Liver (tissue), 9 donors: Measurements from ENCODE around the gene PEX6. TPM values are rescaled to one million over a fixed set of nuclear protein-coding genes. Genes with fewer than 3 reads are reported as not detected.
A peak's percentile ranks its signal among the peaks of the same experiment; 100 is the strongest.

Source experiments
- DNase-seq: peaks from one replicate; pipeline ENCODE4 v3.0.0-alpha.2; 2017; ENCODE audit warnings: low spot score
- H3K27ac ChIP-seq, 2 donors: one replicate each; pipeline ENCODE4 v1.7.0; 2013; ENCODE audit warnings: inconsistent platforms in 2 of 2, low read length in 2 of 2, control low read depth in 1 of 2, low read depth in 1 of 2, mild to moderate bottlenecking in 1 of 2
- H3K27me3 ChIP-seq, 4 donors: one replicate each; pipeline versions ENCODE4 v1.6.1 to v1.7.0; 2013; ENCODE audit warnings: low read length in 3 of 4, inconsistent platforms in 1 of 4, mild to moderate bottlenecking in 1 of 4, moderate library complexity in 1 of 4; ENCODE audit not compliant: control insufficient read depth in 4 of 4, insufficient read depth in 4 of 4
- H3K36me3 ChIP-seq, 4 donors: one replicate each; pipeline versions ENCODE4 v1.6.1 to v1.7.0; 2013; ENCODE audit warnings: low read length in 3 of 4, mild to moderate bottlenecking in 3 of 4, low read depth in 1 of 4, moderate library complexity in 1 of 4; ENCODE audit not compliant: control insufficient read depth in 4 of 4, insufficient read depth in 3 of 4
- H3K4me1 ChIP-seq, 4 donors: one replicate each; pipeline versions ENCODE4 v1.6.1 to v1.7.0; 2013; ENCODE audit warnings: low read length in 3 of 4, mild to moderate bottlenecking in 3 of 4, moderate library complexity in 1 of 4; ENCODE audit not compliant: control insufficient read depth in 4 of 4, insufficient read depth in 4 of 4
- H3K4me3 ChIP-seq, 3 donors: one replicate each; pipeline versions ENCODE4 v1.6.1 to v1.7.0; 2013; ENCODE audit warnings: low read length in 3 of 3, control low read depth in 1 of 3, low read depth in 1 of 3, mild to moderate bottlenecking in 1 of 3
- H3K9ac ChIP-seq, 2 donors: one replicate each; pipeline ENCODE4 v1.7.0; 2013; ENCODE audit warnings: low read length in 2 of 2, mild to moderate bottlenecking in 2 of 2, moderate library complexity in 2 of 2, control low read depth in 1 of 2, low read depth in 1 of 2
- H3K9me3 ChIP-seq, 4 donors: one replicate each; pipeline versions ENCODE4 v1.6.1 to v1.7.0; 2013; ENCODE audit warnings: low read length in 3 of 4; ENCODE audit not compliant: control insufficient read depth in 4 of 4
- EGR1 ChIP-seq, 2 donors: IDR thresholded peaks; 2 replicates each; pipeline ENCODE4 v1.6.1; 2016 to 2018; ENCODE audit warnings: antibody characterized with exemption in 2 of 2, low read depth in 2 of 2
- FOXA1 ChIP-seq: IDR thresholded peaks from 2 replicates; pipeline ENCODE4 v1.6.1; 2016; ENCODE audit warnings: antibody characterized with exemption
- FOXA2 ChIP-seq: IDR thresholded peaks from 2 replicates; pipeline ENCODE4 v1.6.1; 2016; ENCODE audit warnings: antibody characterized with exemption
- GABPA ChIP-seq, 2 donors: IDR thresholded peaks in 1 of 2; conservative IDR thresholded peaks in 1 of 2; 2 replicates each; pipeline ENCODE4 v1.6.1; 2016; ENCODE audit warnings: antibody characterized with exemption in 2 of 2, mild to moderate bottlenecking in 1 of 2, moderate library complexity in 1 of 2
- HNF4A ChIP-seq, 2 donors: conservative IDR thresholded peaks; 2 replicates each; pipeline ENCODE4 v1.6.1; 2016; ENCODE audit warnings: antibody characterized with exemption in 2 of 2, mild to moderate bottlenecking in 2 of 2
- HNF4G ChIP-seq: IDR thresholded peaks from 2 replicates; pipeline ENCODE4 v1.6.1; 2016; ENCODE audit warnings: antibody characterized with exemption
- JUND ChIP-seq, 2 donors: IDR thresholded peaks; 2 replicates each; pipeline ENCODE4 v1.6.1; 2016; ENCODE audit warnings: antibody characterized with exemption in 2 of 2
- NR2F2 ChIP-seq: IDR thresholded peaks from 2 replicates; pipeline ENCODE4 v1.6.1; 2016; ENCODE audit warnings: antibody characterized with exemption
- RAD21 ChIP-seq, 2 donors: IDR thresholded peaks; 2 replicates each; pipeline ENCODE4 v1.6.1; 2016; ENCODE audit warnings: antibody characterized with exemption in 2 of 2, mild to moderate bottlenecking in 2 of 2
- RXRA ChIP-seq, 2 donors: IDR thresholded peaks; 2 replicates each; pipeline ENCODE4 v1.6.1; 2017 to 2018; ENCODE audit warnings: antibody characterized with exemption in 2 of 2, mild to moderate bottlenecking in 1 of 2
- SP1 ChIP-seq: IDR thresholded peaks from 2 replicates; pipeline ENCODE4 v1.6.1; 2018; ENCODE audit warnings: antibody characterized with exemption, mild to moderate bottlenecking
- TAF1 ChIP-seq: conservative IDR thresholded peaks from 2 replicates; pipeline ENCODE4 v1.6.1; 2016; ENCODE audit warnings: antibody characterized with exemption, mild to moderate bottlenecking
- YY1 ChIP-seq: IDR thresholded peaks from 2 replicates; pipeline ENCODE4 v1.6.1; 2016; ENCODE audit warnings: antibody characterized with exemption, mild to moderate bottlenecking
- WGBS: extraction: QIAGEN DNeasy Blood & Tissue Kit; methylation state at CpG from one replicate; pipeline ENCODE4 v1.1.7; 2013; 5-methylcytosine and 5-hydroxymethylcytosine counted together
- polyA plus RNA-seq, 2 donors: library from polyadenylated mRNA; stranded (reverse) in 1 of 2; unstranded in 1 of 2; fragments of 200-250 nt in 1 of 2; fragments of >200 nt in 1 of 2; fragmentation: Nextera tagmentation in 1 of 2; extraction: Ambion mirVana in 1 of 2; gene quantifications; one replicate each; pipeline versions ENCODE4 v1.2.1 to v1.2.3, GENCODE V29; 2013 to 2015
- total RNA-seq, 2 donors: library from RNA; depleted of rRNA; stranded (reverse); fragments of >200 nt; gene quantifications; one replicate each; pipeline ENCODE4 v1.2.3, GENCODE V29; 2014
- TF ChIP-seq, protein P1 (sequence below): IDR thresholded peaks from 2 replicates; pipeline ENCODE4 v1.6.1; 2016; ENCODE audit warnings: antibody characterized with exemption
- TF ChIP-seq, protein P2 (sequence below): IDR thresholded peaks from 2 replicates; pipeline ENCODE4 v1.6.1; 2016; ENCODE audit warnings: antibody characterized with exemption
- TF ChIP-seq, protein P3 (sequence below): IDR thresholded peaks from 2 replicates; pipeline ENCODE4 v1.6.1; 2016; ENCODE audit warnings: antibody characterized with exemption, mild to moderate bottlenecking
- TF ChIP-seq, protein P4 (sequence below): IDR thresholded peaks from 2 replicates; pipeline ENCODE4 v1.6.1; 2016; ENCODE audit warnings: antibody characterized with exemption
- TF ChIP-seq, protein P5 (sequence below): fragments of 150-350 bp; IDR thresholded peaks from 2 replicates; pipeline ENCODE4 v1.5.1; 2017; ENCODE audit warnings: improper control_type of control experiment, low read depth, low read length; ENCODE audit not compliant: missing input control
- donor health status: healthy.
- donor health status: healthy.
- donor health status: healthy.
- donor health status: healthy.
- donor health status: healthy.

Gene PEX6, protein sequence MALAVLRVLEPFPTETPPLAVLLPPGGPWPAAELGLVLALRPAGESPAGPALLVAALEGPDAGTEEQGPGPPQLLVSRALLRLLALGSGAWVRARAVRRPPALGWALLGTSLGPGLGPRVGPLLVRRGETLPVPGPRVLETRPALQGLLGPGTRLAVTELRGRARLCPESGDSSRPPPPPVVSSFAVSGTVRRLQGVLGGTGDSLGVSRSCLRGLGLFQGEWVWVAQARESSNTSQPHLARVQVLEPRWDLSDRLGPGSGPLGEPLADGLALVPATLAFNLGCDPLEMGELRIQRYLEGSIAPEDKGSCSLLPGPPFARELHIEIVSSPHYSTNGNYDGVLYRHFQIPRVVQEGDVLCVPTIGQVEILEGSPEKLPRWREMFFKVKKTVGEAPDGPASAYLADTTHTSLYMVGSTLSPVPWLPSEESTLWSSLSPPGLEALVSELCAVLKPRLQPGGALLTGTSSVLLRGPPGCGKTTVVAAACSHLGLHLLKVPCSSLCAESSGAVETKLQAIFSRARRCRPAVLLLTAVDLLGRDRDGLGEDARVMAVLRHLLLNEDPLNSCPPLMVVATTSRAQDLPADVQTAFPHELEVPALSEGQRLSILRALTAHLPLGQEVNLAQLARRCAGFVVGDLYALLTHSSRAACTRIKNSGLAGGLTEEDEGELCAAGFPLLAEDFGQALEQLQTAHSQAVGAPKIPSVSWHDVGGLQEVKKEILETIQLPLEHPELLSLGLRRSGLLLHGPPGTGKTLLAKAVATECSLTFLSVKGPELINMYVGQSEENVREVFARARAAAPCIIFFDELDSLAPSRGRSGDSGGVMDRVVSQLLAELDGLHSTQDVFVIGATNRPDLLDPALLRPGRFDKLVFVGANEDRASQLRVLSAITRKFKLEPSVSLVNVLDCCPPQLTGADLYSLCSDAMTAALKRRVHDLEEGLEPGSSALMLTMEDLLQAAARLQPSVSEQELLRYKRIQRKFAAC
- total RNA-seq (10 to 100 TPM; 15.1 to 20.7 TPM), polyA plus RNA-seq (10 to 100 TPM in 1 of 2 donors, 1 to 10 TPM in 1; 5.4 to 15.4 TPM)

DNA sequence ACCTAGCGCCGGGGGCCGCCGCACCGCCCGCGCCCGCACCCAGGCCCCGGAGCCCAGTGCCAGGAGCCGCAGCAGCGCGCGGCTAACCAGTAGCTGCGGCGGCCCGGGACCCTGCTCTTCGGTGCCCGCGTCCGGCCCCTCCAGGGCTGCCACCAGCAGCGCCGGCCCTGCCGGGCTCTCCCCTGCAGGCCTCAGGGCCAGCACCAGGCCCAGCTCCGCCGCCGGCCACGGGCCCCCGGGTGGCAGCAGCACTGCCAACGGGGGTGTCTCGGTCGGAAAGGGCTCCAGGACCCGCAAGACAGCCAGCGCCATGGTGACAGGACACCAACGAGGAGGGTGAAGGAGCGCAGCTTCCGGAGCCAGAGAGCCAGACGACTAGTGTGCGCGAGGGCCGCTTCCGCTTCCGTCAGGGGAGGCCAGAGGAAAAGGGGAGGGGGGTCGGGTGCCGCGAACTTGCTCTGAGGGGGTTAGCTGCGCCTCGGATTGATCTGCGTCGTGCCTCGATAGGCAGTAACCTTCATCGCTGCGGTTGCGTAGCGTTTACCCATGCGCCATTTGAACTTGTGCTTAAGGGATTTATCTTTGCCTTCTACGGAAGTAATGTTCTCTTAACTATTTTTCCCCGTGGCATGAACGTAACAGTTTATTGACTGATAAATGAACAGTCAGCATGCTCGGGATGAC is at the start of gene PEX6:
Gene PEX6 (minus strand): TSS at position 343 of the 684 bp plus-strand sequence. CDS start 31 bp downstream, at position 312.
- DNase-seq, result peak; percentile 75
- Histone ChIP-seq H3K36me3 (peaks cover 0 to 2% (median 0%) of the 10 kb centered on the region in 4 donors), H3K4me1 (peaks cover 15 to 26% (median 21%) of the 10 kb centered on the region in 4 donors), H3K27ac (peak within 1 kb of the TSS; percentile 63 to 87), H3K27me3 (no peaks in the 10 kb centered on the region), H3K9me3 (no peaks in the 10 kb centered on the region), H3K9ac (peak within 1 kb of the TSS; percentile 83 to 86), H3K4me3 (peak within 1 kb of the TSS; percentile 76 to 91 (median 81))
- WGBS, result under 1% methylated on average over 59 of the region's 59 CpGs
- peak; percentile 52 to 61 for TF ChIP-seq EGR1 (IDR thresholded peaks at IDR 0.05; ENCODE audit: low read depth in 2 of 2)
- TF ChIP-seq GABPA (IDR thresholded peaks at IDR 0.05 in 1 of 2, conservative IDR thresholded peaks at IDR 0.05 in 1 of 2), result peak; percentile 83 to 93
- no peak for TF ChIP-seq FOXA2
- TF ChIP-seq, protein P1, sequence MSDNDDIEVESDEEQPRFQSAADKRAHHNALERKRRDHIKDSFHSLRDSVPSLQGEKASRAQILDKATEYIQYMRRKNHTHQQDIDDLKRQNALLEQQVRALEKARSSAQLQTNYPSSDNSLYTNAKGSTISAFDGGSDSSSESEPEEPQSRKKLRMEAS, result peak; percentile 81
- TF ChIP-seq FOXA1, result peak; percentile 6
- TF ChIP-seq, protein P2, sequence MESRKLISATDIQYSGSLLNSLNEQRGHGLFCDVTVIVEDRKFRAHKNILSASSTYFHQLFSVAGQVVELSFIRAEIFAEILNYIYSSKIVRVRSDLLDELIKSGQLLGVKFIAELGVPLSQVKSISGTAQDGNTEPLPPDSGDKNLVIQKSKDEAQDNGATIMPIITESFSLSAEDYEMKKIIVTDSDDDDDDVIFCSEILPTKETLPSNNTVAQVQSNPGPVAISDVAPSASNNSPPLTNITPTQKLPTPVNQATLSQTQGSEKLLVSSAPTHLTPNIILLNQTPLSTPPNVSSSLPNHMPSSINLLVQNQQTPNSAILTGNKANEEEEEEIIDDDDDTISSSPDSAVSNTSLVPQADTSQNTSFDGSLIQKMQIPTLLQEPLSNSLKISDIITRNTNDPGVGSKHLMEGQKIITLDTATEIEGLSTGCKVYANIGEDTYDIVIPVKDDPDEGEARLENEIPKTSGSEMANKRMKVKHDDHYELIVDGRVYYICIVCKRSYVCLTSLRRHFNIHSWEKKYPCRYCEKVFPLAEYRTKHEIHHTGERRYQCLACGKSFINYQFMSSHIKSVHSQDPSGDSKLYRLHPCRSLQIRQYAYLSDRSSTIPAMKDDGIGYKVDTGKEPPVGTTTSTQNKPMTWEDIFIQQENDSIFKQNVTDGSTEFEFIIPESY, result no peak
- peak; percentile 61 for TF ChIP-seq YY1
- TF ChIP-seq TAF1, result peak; percentile 74
- peak; percentile 64 for TF ChIP-seq SP1
- no peak for TF ChIP-seq JUND (IDR thresholded peaks at IDR 0.05)
- TF ChIP-seq RAD21 (IDR thresholded peaks at IDR 0.05), result peak in 1 of 2 donors; percentile 42
- no peak for TF ChIP-seq HNF4G
- TF ChIP-seq, protein P3, sequence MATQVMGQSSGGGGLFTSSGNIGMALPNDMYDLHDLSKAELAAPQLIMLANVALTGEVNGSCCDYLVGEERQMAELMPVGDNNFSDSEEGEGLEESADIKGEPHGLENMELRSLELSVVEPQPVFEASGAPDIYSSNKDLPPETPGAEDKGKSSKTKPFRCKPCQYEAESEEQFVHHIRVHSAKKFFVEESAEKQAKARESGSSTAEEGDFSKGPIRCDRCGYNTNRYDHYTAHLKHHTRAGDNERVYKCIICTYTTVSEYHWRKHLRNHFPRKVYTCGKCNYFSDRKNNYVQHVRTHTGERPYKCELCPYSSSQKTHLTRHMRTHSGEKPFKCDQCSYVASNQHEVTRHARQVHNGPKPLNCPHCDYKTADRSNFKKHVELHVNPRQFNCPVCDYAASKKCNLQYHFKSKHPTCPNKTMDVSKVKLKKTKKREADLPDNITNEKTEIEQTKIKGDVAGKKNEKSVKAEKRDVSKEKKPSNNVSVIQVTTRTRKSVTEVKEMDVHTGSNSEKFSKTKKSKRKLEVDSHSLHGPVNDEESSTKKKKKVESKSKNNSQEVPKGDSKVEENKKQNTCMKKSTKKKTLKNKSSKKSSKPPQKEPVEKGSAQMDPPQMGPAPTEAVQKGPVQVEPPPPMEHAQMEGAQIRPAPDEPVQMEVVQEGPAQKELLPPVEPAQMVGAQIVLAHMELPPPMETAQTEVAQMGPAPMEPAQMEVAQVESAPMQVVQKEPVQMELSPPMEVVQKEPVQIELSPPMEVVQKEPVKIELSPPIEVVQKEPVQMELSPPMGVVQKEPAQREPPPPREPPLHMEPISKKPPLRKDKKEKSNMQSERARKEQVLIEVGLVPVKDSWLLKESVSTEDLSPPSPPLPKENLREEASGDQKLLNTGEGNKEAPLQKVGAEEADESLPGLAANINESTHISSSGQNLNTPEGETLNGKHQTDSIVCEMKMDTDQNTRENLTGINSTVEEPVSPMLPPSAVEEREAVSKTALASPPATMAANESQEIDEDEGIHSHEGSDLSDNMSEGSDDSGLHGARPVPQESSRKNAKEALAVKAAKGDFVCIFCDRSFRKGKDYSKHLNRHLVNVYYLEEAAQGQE, result peak; percentile 70
- TF ChIP-seq, protein P4, sequence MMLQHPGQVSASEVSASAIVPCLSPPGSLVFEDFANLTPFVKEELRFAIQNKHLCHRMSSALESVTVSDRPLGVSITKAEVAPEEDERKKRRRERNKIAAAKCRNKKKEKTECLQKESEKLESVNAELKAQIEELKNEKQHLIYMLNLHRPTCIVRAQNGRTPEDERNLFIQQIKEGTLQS, result no peak
- TF ChIP-seq RXRA (IDR thresholded peaks at IDR 0.05), result peak; percentile 40 to 51
- TF ChIP-seq, protein P5, sequence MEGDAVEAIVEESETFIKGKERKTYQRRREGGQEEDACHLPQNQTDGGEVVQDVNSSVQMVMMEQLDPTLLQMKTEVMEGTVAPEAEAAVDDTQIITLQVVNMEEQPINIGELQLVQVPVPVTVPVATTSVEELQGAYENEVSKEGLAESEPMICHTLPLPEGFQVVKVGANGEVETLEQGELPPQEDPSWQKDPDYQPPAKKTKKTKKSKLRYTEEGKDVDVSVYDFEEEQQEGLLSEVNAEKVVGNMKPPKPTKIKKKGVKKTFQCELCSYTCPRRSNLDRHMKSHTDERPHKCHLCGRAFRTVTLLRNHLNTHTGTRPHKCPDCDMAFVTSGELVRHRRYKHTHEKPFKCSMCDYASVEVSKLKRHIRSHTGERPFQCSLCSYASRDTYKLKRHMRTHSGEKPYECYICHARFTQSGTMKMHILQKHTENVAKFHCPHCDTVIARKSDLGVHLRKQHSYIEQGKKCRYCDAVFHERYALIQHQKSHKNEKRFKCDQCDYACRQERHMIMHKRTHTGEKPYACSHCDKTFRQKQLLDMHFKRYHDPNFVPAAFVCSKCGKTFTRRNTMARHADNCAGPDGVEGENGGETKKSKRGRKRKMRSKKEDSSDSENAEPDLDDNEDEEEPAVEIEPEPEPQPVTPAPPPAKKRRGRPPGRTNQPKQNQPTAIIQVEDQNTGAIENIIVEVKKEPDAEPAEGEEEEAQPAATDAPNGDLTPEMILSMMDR, result no peak
- no peak for TF ChIP-seq NR2F2
- TF ChIP-seq HNF4A (conservative IDR thresholded peaks at IDR 0.05), result peak in 1 of 2 donors; percentile 15
